Measurements from ENCODE around the gene ABHD11. TPM values are rescaled to one million over a fixed set of nuclear protein-coding genes. Genes with fewer than 3 reads are reported as not detected.
A peak's percentile ranks its signal among the peaks of the same experiment; 100 is the strongest.

ABHD11 gene
- total and polyA plus RNA-seq, 5 donors from 2014 or later: 14.5 to 19.3 (median 17.2) TPM

GRCh38 chr7:73740771-73741170, 2.2 kb upstream of the ABHD11 start:
- Histone ChIP-seq H3K27ac (ENCODE audit: insufficient read depth, low read length, poor library complexity, severe bottlenecking) (no peak overlapping the region), H3K4me1 (ENCODE audit: control insufficient read depth, insufficient read depth, low read length, poor library complexity, severe bottlenecking) (peaks cover 16% of the 10 kb centered on the region), H3K9me3 (ENCODE audit: control insufficient read depth in 2 of 2, low read length in 2 of 2) (no peaks in the 10 kb centered on the region), H3K27me3 (ENCODE audit: control insufficient read depth, insufficient read depth, low read length) (no peaks in the 10 kb centered on the region), H3K4me3 (ENCODE audit: low read depth, low read length) (no peak overlapping the region), H3K36me3 (ENCODE audit: control insufficient read depth, insufficient read depth, low read length) (no peaks in the 10 kb centered on the region)
- Mint-ChIP-seq H3K4me3 (peak overlapping the region in 3 of 4 donors; percentile 62 to 85 (median 80)), H3K27me3 (peaks cover 4% of the 10 kb centered on the region), H3K4me1 (peaks cover 0 to 23% (median 6%) of the 10 kb centered on the region in 4 donors), H3K27ac (peak overlapping the region in 1 of 3 donors; percentile 52), H3K9me3 (no peaks in the 10 kb centered on the region), H3K36me3 (no peaks in the 10 kb centered on the region)
- DNase-seq (no peak), ATAC-seq (ENCODE audit: low read depth in 2 of 2) (no peak)

GRCh38 chr7:73740212-73740611, 1.6 kb upstream of the ABHD11 start:
- H3K27me3 ChIP-seq (ENCODE audit: control insufficient read depth, insufficient read depth, low read length): no peaks in the 10 kb centered on the region
- Mint-ChIP-seq H3K36me3 (no peaks in the 10 kb centered on the region), H3K27ac (peak overlapping the region in 1 of 3 donors; percentile 52), H3K4me3 (peak overlapping the region in 3 of 4 donors; percentile 62 to 85 (median 80)), H3K9me3 (no peaks in the 10 kb centered on the region), H3K4me1 (peaks cover 0 to 23% (median 6%) of the 10 kb centered on the region in 4 donors), H3K27me3 (peaks cover 4% of the 10 kb centered on the region)
- DNase-seq (no peak), ATAC-seq (ENCODE audit: low read depth in 2 of 2) (no peak)
- H3K27ac ChIP-seq (ENCODE audit: insufficient read depth, low read length, poor library complexity, severe bottlenecking): no peak overlapping the region
- H3K4me3 ChIP-seq (ENCODE audit: low read depth, low read length): no peak overlapping the region
- peaks cover 16% of the 10 kb centered on the region for H3K4me1 ChIP-seq (ENCODE audit: control insufficient read depth, insufficient read depth, low read length, poor library complexity, severe bottlenecking)
- no peaks in the 10 kb centered on the region for H3K9me3 ChIP-seq (ENCODE audit: control insufficient read depth in 2 of 2, low read length in 2 of 2)
- H3K36me3 ChIP-seq (ENCODE audit: control insufficient read depth, insufficient read depth, low read length): no peaks in the 10 kb centered on the region

- H3K27ac ChIP-seq (ENCODE audit: insufficient read depth, low read length, poor library complexity, severe bottlenecking): peak overlapping the region; percentile 91
- DNase-seq (no peak), ATAC-seq (ENCODE audit: low read depth in 2 of 2) (no peak)
- Mint-ChIP-seq H3K36me3 (no peaks in the 10 kb centered on the region), H3K27ac (peak overlapping the region; percentile 90 to 95 (median 92)), H3K27me3 (peaks cover 4% of the 10 kb centered on the region), H3K4me3 (peak overlapping the region; percentile 88 to 97 (median 90)), H3K9me3 (no peaks in the 10 kb centered on the region), H3K4me1 (peaks cover 4 to 30% (median 11%) of the 10 kb centered on the region in 4 donors)
- no peaks in the 10 kb centered on the region for H3K27me3 ChIP-seq (ENCODE audit: control insufficient read depth, insufficient read depth, low read length)
- H3K36me3 ChIP-seq (ENCODE audit: control insufficient read depth, insufficient read depth, low read length): no peaks in the 10 kb centered on the region
- no peaks in the 10 kb centered on the region for H3K9me3 ChIP-seq (ENCODE audit: control insufficient read depth in 2 of 2, low read length in 2 of 2)
- peaks cover 16% of the 10 kb centered on the region for H3K4me1 ChIP-seq (ENCODE audit: control insufficient read depth, insufficient read depth, low read length, poor library complexity, severe bottlenecking)
- H3K4me3 ChIP-seq (ENCODE audit: low read depth, low read length): peak overlapping the region; percentile 62
Observed at GRCh38 chr7:73739387-73739767, 775 bp upstream of the ABHD11 start.

- Histone ChIP-seq H3K4me3 (ENCODE audit: low read depth, low read length) (peak overlapping the region; percentile 44), H3K27ac (ENCODE audit: insufficient read depth, low read length, poor library complexity, severe bottlenecking) (peak overlapping the region; percentile 91), H3K9me3 (ENCODE audit: control insufficient read depth in 2 of 2, low read length in 2 of 2) (no peaks in the 10 kb centered on the region), H3K4me1 (ENCODE audit: control insufficient read depth, insufficient read depth, low read length, poor library complexity, severe bottlenecking) (peaks cover 16% of the 10 kb centered on the region), H3K36me3 (ENCODE audit: control insufficient read depth, insufficient read depth, low read length) (no peaks in the 10 kb centered on the region), H3K27me3 (ENCODE audit: control insufficient read depth, insufficient read depth, low read length) (no peaks in the 10 kb centered on the region)
- no peaks in the 10 kb centered on the region for H3K36me3 Mint-ChIP-seq
- peak overlapping the region; percentile 88 to 97 (median 90) for H3K4me3 Mint-ChIP-seq
- ATAC-seq (ENCODE audit: low read depth in 2 of 2) (no peak), DNase-seq (peak; percentile 44 to 61 (median 54))
- peak overlapping the region; percentile 89 to 94 (median 92) for H3K27ac Mint-ChIP-seq
- no peaks in the 10 kb centered on the region for H3K27me3 Mint-ChIP-seq
- peaks cover 4 to 30% (median 11%) of the 10 kb centered on the region in 4 donors for H3K4me1 Mint-ChIP-seq
- no peaks in the 10 kb centered on the region for H3K9me3 Mint-ChIP-seq
Observed at GRCh38 chr7:73738220-73738611, 386 bp downstream of the ABHD11 start.

GRCh38 chr7:73737491-73738219, 947 bp downstream of the ABHD11 start:
- H3K27ac ChIP-seq (ENCODE audit: insufficient read depth, low read length, poor library complexity, severe bottlenecking): peak overlapping the region; percentile 91
- DNase-seq: no peak
- H3K27me3 ChIP-seq (ENCODE audit: control insufficient read depth, insufficient read depth, low read length): no peaks in the 10 kb centered on the region
- ATAC-seq (ENCODE audit: low read depth in 2 of 2): no peak
- H3K36me3 ChIP-seq (ENCODE audit: control insufficient read depth, insufficient read depth, low read length): no peaks in the 10 kb centered on the region
- Mint-ChIP-seq H3K4me1 (peaks cover 4 to 30% (median 11%) of the 10 kb centered on the region in 4 donors), H3K4me3 (peak overlapping the region; percentile 88 to 97 (median 90)), H3K27me3 (no peaks in the 10 kb centered on the region), H3K36me3 (no peaks in the 10 kb centered on the region), H3K27ac (peak overlapping the region; percentile 89 to 94 (median 92)), H3K9me3 (no peaks in the 10 kb centered on the region)
- H3K4me3 ChIP-seq (ENCODE audit: low read depth, low read length): no peak overlapping the region
- H3K9me3 ChIP-seq (ENCODE audit: control insufficient read depth in 2 of 2, low read length in 2 of 2): no peaks in the 10 kb centered on the region
- H3K4me1 ChIP-seq (ENCODE audit: control insufficient read depth, insufficient read depth, low read length, poor library complexity, severe bottlenecking): peaks cover 16% of the 10 kb centered on the region

GRCh38 chr7:73736885-73737284, 1.7 kb downstream of the ABHD11 start:
- Mint-ChIP-seq H3K27ac (peak overlapping the region in 1 of 3 donors; percentile 56), H3K27me3 (no peaks in the 10 kb centered on the region), H3K4me3 (peak overlapping the region; percentile 53 to 97 (median 90)), H3K9me3 (no peaks in the 10 kb centered on the region), H3K4me1 (peaks cover 4 to 30% (median 11%) of the 10 kb centered on the region in 4 donors), H3K36me3 (no peaks in the 10 kb centered on the region)
- no peak for ATAC-seq (ENCODE audit: low read depth in 2 of 2)
- no peaks in the 10 kb centered on the region for H3K27me3 ChIP-seq (ENCODE audit: control insufficient read depth, insufficient read depth, low read length)
- H3K9me3 ChIP-seq (ENCODE audit: control insufficient read depth in 2 of 2, low read length in 2 of 2): no peaks in the 10 kb centered on the region
- H3K4me3 ChIP-seq (ENCODE audit: low read depth, low read length): no peak overlapping the region
- no peaks in the 10 kb centered on the region for H3K36me3 ChIP-seq (ENCODE audit: control insufficient read depth, insufficient read depth, low read length)
- H3K27ac ChIP-seq (ENCODE audit: insufficient read depth, low read length, poor library complexity, severe bottlenecking): no peak overlapping the region
- H3K4me1 ChIP-seq (ENCODE audit: control insufficient read depth, insufficient read depth, low read length, poor library complexity, severe bottlenecking): peaks cover 16% of the 10 kb centered on the region
- no peak for DNase-seq

- Histone ChIP-seq H3K4me1 (ENCODE audit: control insufficient read depth, insufficient read depth, low read length, poor library complexity, severe bottlenecking) (peaks cover 16% of the 10 kb centered on the region), H3K4me3 (ENCODE audit: low read depth, low read length) (no peak overlapping the region), H3K36me3 (ENCODE audit: control insufficient read depth, insufficient read depth, low read length) (no peaks in the 10 kb centered on the region), H3K27ac (ENCODE audit: insufficient read depth, low read length, poor library complexity, severe bottlenecking) (no peak overlapping the region), H3K27me3 (ENCODE audit: control insufficient read depth, insufficient read depth, low read length) (no peaks in the 10 kb centered on the region), H3K9me3 (ENCODE audit: control insufficient read depth in 2 of 2, low read length in 2 of 2) (no peaks in the 10 kb centered on the region)
- Mint-ChIP-seq H3K36me3 (no peaks in the 10 kb centered on the region), H3K4me3 (peak overlapping the region in 1 of 4 donors; percentile 80), H3K27ac (no peak overlapping the region), H3K4me1 (peaks cover 4 to 30% (median 11%) of the 10 kb centered on the region in 4 donors), H3K9me3 (no peaks in the 10 kb centered on the region), H3K27me3 (no peaks in the 10 kb centered on the region)
- no peak for DNase-seq
- ATAC-seq (ENCODE audit: low read depth in 2 of 2): no peak
Observed at GRCh38 chr7:73735528-73735905, 3.1 kb downstream of the ABHD11 start.

Measured in CD4-positive, CD25-positive, alpha-beta regulatory T cell (primary cell).